DND-41 (cell line): ENCODE results near the gene DNASE1L2.

Experiments used
- ATAC-seq: fragments of 200-7000 bp; cut with Tn5 transposase; 3 replicates; pipeline ENCODE4 v1.9.1; 2021; ENCODE audit warnings: low read depth; ENCODE audit not compliant: insufficient read depth
- DNase-seq: peaks from one replicate; pipeline ENCODE4 v3.0.0-alpha.2; 2020
- H2AFZ ChIP-seq: 2 replicates; pipeline ENCODE4 v1.6.0; 2012; ENCODE audit warnings: low read depth, low read length
- H3K27ac ChIP-seq: 2 replicates; pipeline ENCODE4 v1.5.1; 2012; ENCODE audit warnings: low read length, inconsistent platforms
- H3K27me3 ChIP-seq: fragments of 200-600 bp; sonication (generic); 2 replicates; pipeline ENCODE4 v1.6.0; 2012; ENCODE audit warnings: low read length, mild to moderate bottlenecking, inconsistent platforms; ENCODE audit not compliant: insufficient read depth, poor library complexity
- H3K36me3 ChIP-seq: 2 replicates; pipeline ENCODE4 v1.5.1; 2012; ENCODE audit warnings: low read length, inconsistent platforms; ENCODE audit not compliant: insufficient read depth
- H3K4me1 ChIP-seq: 2 replicates; pipeline ENCODE4 v1.5.1; 2012; ENCODE audit warnings: mild to moderate bottlenecking, low read length; ENCODE audit not compliant: insufficient read depth
- H3K4me2 ChIP-seq: 2 replicates; pipeline ENCODE4 v1.6.0; 2012; ENCODE audit warnings: mild to moderate bottlenecking, moderate library complexity, low read length, inconsistent platforms; ENCODE audit not compliant: insufficient read depth
- H3K4me3 ChIP-seq, 2 experiments: fragments of 200-600 bp in 1 of 2; shearing (Covaris generic) in 1 of 2; 2 replicates each; pipeline ENCODE4 v1.5.1; 2012 to 2016; ENCODE audit warnings: inconsistent platforms in 2 of 2, low read length in 2 of 2, mild to moderate bottlenecking in 2 of 2, low read depth in 1 of 2, moderate library complexity in 1 of 2
- H3K79me2 ChIP-seq: 2 replicates; pipeline ENCODE4 v1.6.0; 2012; ENCODE audit warnings: low read length, inconsistent platforms; ENCODE audit not compliant: insufficient read depth
- H3K9ac ChIP-seq: 2 replicates; pipeline ENCODE4 v1.6.0; 2012; ENCODE audit warnings: low read depth, mild to moderate bottlenecking, inconsistent platforms, low read length, moderate library complexity
- H3K9me3 ChIP-seq: 2 replicates; pipeline ENCODE4 v1.5.1; 2012; ENCODE audit warnings: low read length, moderate library complexity, mild to moderate bottlenecking, inconsistent platforms; ENCODE audit not compliant: insufficient read depth, severe bottlenecking
- H4K20me1 ChIP-seq: 2 replicates; pipeline ENCODE4 v1.6.0; 2012; ENCODE audit warnings: low read length; ENCODE audit not compliant: insufficient read depth
- EZH2 ChIP-seq: IDR thresholded peaks from 3 replicates; pipeline ENCODE4 v1.6.1; 2012; ENCODE audit warnings: borderline replicate concordance, low read depth, mild to moderate bottlenecking, moderate library complexity, low read length, inconsistent platforms; ENCODE audit not compliant: severe bottlenecking
- TF ChIP-seq, protein P1 (sequence below): IDR thresholded peaks from 2 replicates; pipeline ENCODE4 v1.5.1; 2012; ENCODE audit warnings: borderline replicate concordance, low read length, moderate library complexity, mild to moderate bottlenecking; ENCODE audit not compliant: poor library complexity, severe bottlenecking; ENCODE audit errors: extremely low read depth

DNASE1L2 gene

GRCh38 chr16:2280981-2281542, 44.8 kb downstream of the DNASE1L2 start:
- no peak for DNase-seq
- no peak overlapping the region for H3K4me2 ChIP-seq
- no peak overlapping the region for H3K9ac ChIP-seq
- H3K79me2 ChIP-seq, result no peaks in the 10 kb centered on the region
- ATAC-seq, result no peak
- no peaks in the 10 kb centered on the region for H3K36me3 ChIP-seq
- H4K20me1 ChIP-seq, result peaks cover 6% of the 10 kb centered on the region; the same call in 1 of the 2 replicates
- no peak overlapping the region for H3K4me3 ChIP-seq
- no peaks in the 10 kb centered on the region for H3K27me3 ChIP-seq
- TF ChIP-seq EZH2, result no peak
- TF ChIP-seq, protein P1, sequence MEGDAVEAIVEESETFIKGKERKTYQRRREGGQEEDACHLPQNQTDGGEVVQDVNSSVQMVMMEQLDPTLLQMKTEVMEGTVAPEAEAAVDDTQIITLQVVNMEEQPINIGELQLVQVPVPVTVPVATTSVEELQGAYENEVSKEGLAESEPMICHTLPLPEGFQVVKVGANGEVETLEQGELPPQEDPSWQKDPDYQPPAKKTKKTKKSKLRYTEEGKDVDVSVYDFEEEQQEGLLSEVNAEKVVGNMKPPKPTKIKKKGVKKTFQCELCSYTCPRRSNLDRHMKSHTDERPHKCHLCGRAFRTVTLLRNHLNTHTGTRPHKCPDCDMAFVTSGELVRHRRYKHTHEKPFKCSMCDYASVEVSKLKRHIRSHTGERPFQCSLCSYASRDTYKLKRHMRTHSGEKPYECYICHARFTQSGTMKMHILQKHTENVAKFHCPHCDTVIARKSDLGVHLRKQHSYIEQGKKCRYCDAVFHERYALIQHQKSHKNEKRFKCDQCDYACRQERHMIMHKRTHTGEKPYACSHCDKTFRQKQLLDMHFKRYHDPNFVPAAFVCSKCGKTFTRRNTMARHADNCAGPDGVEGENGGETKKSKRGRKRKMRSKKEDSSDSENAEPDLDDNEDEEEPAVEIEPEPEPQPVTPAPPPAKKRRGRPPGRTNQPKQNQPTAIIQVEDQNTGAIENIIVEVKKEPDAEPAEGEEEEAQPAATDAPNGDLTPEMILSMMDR, result no peak
- H3K4me1 ChIP-seq, result no peaks in the 10 kb centered on the region
- H3K9me3 ChIP-seq, result no peaks in the 10 kb centered on the region
- no peak overlapping the region for H3K27ac ChIP-seq
- no peak overlapping the region for H2AFZ ChIP-seq

- H3K9ac ChIP-seq, result no peak overlapping the region
- H3K4me1 ChIP-seq, result no peaks in the 10 kb centered on the region
- peaks cover 6% of the 10 kb centered on the region; the same call in 1 of the 2 replicates for H4K20me1 ChIP-seq
- TF ChIP-seq, protein P1, result no peak
- no peak for TF ChIP-seq EZH2
- ATAC-seq, result no peak
- no peak for DNase-seq
- H3K27ac ChIP-seq, result no peak overlapping the region
- H2AFZ ChIP-seq, result no peak overlapping the region
- no peaks in the 10 kb centered on the region for H3K79me2 ChIP-seq
- no peaks in the 10 kb centered on the region for H3K27me3 ChIP-seq
- no peaks in the 10 kb centered on the region for H3K9me3 ChIP-seq
- H3K4me3 ChIP-seq, result no peak overlapping the region
- H3K4me2 ChIP-seq, result no peak overlapping the region
- H3K36me3 ChIP-seq, result no peaks in the 10 kb centered on the region
Observed at GRCh38 chr16:2282262-2282661, 46.0 kb downstream of the DNASE1L2 start.

DNA sequence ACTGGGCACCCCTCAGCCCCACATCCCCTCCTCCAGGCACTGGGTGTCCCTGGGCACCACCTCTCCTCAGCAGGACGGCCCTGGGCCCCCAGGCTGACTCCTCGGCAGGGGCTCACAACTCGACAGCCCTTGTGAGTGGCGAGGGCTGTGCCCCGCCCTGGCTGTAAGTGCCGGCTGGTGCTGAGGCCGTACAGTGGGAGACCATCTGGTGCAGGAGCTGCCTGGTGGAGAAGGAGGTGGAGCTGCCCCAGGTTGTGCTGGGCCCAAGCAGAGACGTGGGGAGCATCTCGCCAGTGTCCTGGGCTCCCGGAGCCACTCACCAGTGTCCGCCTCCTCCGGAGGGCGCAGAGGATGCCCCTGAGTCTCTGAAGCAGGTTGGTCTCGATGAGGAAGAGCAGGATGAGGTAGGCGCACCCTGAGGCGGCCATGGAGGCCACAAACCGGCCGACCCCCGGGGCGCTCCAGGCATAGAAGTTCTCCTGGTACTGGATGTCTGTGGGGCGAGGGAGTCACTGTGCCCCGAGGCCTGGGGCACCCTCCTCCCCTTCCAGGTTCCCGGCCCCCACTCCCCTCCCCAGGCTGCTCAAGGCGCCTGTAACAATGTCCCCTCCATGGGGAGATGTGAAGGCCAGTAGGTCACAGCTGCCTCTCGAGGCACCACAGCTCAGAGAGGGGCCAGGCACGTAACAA, 46.8 kb downstream of the DNASE1L2 start:
- Histone ChIP-seq H3K9ac (no peak overlapping the region), H3K4me2 (no peak overlapping the region), H2AFZ (no peak overlapping the region), H3K36me3 (no peaks in the 10 kb centered on the region), H3K27ac (no peak overlapping the region), H3K27me3 (no peaks in the 10 kb centered on the region), H3K9me3 (no peaks in the 10 kb centered on the region), H4K20me1 (peaks cover 6% of the 10 kb centered on the region; the same call in 1 of the 2 replicates), H3K4me1 (no peaks in the 10 kb centered on the region), H3K4me3 (no peak overlapping the region), H3K79me2 (no peaks in the 10 kb centered on the region)
- no peak for TF ChIP-seq EZH2
- TF ChIP-seq, protein P1, result no peak
- ATAC-seq, result no peak
- DNase-seq, result no peak
